HG02759 (cell line): ENCODE measurements around the gene SMPD1.

Experiments
- ATAC-seq: cut with Tn5 transposase; IDR thresholded peaks from one replicate; pipeline ENCODE4 v1.9.1; 2021; ENCODE audit warnings: mild to moderate bottlenecking, moderate library complexity; ENCODE audit not compliant: unreplicated experiment

Gene SMPD1

GRCh38 chr11:6389905-6390717 is at the start of gene SMPD1:
Gene SMPD1 (plus strand): TSS chr11:6390474. CDS start chr11:6390599, 125 bp downstream.
- ATAC-seq: peak; percentile 97

- no peak for ATAC-seq
These were observed 44.9 kb upstream of the SMPD1 start for GRCh38 chr11:6345366-6345765.

GRCh38 chr11:6350043-6350442 is 40.2 kb upstream of the SMPD1 start:
- no peak for ATAC-seq

- ATAC-seq: no peak
These were observed 39.8 kb upstream of the SMPD1 start for GRCh38 chr11:6350486-6350885.

- ATAC-seq: no peak
These were observed 38.4 kb upstream of the SMPD1 start for GRCh38 chr11:6351782-6352382.

GRCh38 chr11:6353367-6353987 is 36.8 kb upstream of the SMPD1 start:
- peak; percentile 90 for ATAC-seq

- ATAC-seq: no peak
These were observed 35.4 kb upstream of the SMPD1 start for GRCh38 chr11:6354651-6355485.

- ATAC-seq: no peak
These were observed 33.7 kb upstream of the SMPD1 start for GRCh38 chr11:6356503-6357055.

- no peak for ATAC-seq
These were observed 33.1 kb upstream of the SMPD1 start for GRCh38 chr11:6357222-6357621.

GRCh38 chr11:6360183-6360582 is 30.1 kb upstream of the SMPD1 start:
- no peak for ATAC-seq

GRCh38 chr11:6362185-6362872 is 27.9 kb upstream of the SMPD1 start:
- ATAC-seq: no peak

- peak; percentile 81 for ATAC-seq
These were observed 27.2 kb upstream of the SMPD1 start for GRCh38 chr11:6362873-6363678.

GRCh38 chr11:6365659-6366058 is 24.6 kb upstream of the SMPD1 start:
- no peak for ATAC-seq

- ATAC-seq: no peak
These were observed 18.4 kb upstream of the SMPD1 start for GRCh38 chr11:6371825-6372224.

- no peak for ATAC-seq
These were observed 12.2 kb upstream of the SMPD1 start for GRCh38 chr11:6377902-6378639.

GRCh38 chr11:6378640-6378989 is 11.7 kb upstream of the SMPD1 start:
- ATAC-seq: no peak

- no peak for ATAC-seq
These were observed 5.1 kb upstream of the SMPD1 start for GRCh38 chr11:6385046-6385777.
